Measurements from ENCODE around the gene ST6GAL1. TPM values are rescaled to one million over a fixed set of nuclear protein-coding genes. Genes with fewer than 3 reads are reported as not detected.

Gene ST6GAL1
- total RNA-seq, 1 donor from 2014 or later: 40.3 TPM

DNA sequence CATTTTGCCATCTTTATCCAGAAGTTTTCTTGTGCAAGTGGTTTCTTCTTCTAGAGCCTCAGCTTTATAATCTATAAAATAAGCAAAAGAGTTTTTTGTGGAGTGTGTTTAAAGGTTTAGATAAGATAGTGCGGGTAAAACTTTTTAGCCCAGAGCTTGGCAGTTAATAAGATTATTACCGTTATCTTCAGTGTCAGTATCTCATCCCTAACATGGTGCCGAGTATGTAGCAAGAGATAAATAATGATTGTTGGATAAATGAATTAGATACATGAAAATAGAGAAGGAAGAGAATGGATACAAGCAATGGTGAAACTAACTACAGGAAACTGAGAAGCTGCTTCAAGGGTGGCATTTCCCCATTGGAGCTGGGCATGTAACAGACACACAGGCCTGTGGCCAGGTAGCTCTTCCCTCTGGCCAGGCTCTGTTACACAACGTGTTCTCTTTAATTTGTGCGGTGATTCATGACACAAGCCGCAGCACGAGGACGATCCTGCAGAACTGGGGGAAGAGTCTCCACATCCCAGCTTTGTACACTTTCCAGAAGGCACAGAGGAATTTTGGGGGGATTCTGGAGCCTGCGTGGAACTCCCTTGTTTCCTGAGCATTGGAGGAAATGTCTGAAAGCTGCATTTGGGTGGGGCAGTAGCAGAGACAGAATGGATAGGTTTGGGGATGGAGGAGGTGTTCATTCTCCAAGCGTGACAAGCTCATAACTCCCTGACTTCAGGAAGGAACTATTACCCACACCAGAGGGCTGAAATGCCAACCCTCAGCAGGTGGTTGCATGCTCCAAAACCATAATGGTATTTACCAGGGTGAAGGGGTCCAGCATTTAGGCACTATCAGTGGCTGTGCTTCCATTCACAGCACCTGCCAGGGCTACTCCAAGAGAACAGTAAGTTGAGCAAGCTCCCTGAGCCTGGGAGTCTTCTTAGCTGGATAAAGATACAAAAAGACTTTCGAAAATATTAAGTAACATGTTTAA is 14.2 kb upstream of the ST6GAL1 start:
- peak; percentile 42 for DNase-seq (ENCODE audit: low read depth)

DNA sequence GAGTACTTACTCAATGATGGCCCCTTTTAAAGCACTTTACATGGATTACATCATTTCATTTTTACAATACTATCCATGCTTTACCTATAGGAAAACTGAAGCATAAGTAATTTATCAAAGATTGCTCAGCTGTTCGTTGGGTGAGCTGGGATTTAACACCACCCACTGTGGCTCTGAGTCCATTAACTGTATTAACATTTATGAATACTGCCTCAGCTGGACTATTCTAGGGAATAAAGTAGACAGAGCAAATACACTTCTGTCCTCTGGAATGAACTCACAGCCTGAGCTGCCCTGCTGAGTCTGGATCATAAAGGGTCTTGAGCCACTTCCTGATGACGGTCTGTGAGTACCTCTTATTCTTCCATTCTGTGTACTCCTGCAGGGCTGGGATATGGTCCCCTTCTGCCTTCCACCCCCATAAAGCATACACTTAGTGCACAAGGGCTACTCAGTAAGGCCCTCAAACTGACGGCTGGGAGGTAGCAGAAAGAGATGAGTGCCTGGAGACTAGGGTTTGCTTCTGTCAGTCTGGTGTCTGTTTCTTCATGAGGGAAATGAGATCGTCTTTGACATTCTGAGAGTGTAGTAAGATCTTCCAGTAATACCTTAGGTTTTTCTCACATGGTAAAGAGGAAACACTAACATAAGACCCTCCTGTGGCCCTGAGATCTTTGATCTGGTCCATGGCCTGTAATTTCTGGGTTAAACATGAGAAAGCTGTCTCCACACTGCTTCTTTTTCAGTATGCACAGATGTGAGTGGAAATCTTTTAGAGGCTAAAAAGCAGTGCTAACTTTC is 12.6 kb upstream of the ST6GAL1 start:
- DNase-seq (ENCODE audit: low read depth): no peak

DNA sequence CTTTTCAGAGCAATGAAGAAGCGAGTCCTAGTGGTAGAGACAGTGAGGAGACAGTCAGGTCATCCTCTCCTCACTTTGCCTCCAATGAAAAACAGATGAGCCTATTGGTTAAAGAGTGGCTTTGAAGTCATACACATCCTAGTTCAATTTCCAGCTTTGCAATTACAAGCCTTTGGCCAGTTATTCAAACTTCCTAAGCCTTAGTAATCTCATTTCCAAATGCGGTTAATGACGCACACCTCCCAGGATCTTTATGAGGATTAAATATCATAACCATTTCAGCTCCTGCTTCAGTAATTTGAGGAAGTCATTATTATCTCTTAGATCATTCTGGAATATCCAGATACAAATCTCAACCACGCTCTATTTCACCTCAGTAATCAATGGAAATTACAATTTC is 10.0 kb upstream of the ST6GAL1 start:
- no peak for DNase-seq (ENCODE audit: low read depth)

DNA sequence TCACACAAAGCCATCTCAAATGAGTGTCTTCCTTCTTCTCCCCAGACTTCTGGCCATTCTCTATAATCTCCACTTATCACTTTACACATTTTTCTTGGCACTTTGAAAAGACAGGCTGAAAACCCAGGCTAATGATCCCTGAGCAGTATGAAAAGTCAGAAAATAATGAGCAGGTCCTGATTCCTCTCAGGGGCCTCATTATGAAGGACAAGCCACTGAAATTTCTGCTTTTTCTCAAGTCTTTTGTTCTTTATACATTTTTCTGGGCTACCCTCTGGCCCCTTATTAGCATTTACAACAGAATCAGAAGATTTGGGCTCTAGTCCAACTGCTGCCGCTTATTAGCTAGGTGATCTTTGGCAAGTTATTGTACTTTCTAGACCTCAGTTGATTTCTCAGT is 9.5 kb upstream of the ST6GAL1 start:
- no peak for DNase-seq (ENCODE audit: low read depth)

DNA sequence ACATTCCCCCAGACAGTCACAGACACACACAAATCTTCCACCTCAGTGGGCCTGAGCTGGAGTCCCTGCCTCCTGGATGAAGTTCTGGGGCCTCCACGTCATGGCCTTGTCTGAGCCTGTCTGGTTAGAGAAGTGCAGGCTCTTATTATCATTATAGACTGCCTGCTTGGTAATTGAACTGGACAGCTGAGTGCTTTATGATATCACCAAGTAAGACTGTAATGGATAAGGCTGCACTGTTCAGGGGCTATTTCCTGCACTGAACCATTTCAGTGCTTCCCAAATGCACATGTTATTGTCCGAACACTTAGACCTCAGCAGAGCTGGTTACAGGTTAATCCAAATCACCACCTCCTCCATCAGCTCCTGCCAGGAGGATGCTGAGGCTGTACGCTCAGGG is 8.7 kb upstream of the ST6GAL1 start:
- DNase-seq (ENCODE audit: low read depth): peak; percentile 47

DNA sequence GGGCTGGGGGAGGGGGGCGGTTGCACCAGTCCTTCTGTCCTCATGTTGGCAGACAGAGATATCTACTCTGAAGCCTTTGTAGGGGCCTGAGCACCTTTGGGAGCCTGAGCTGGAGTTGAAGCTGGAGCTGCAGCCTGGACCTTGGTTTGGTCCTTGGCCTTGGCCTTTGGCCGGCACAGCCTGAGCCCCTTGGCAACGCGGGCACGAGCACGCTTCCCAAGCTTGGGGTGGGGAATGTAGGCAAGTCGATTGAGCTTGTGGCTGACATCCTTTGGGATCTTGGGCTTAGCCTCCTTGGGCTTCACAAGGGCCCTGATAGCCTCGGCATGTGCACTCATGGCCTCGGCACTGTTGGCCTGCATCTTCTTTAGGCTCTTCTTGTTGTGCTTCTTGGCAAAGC is 8.1 kb upstream of the ST6GAL1 start:
- DNase-seq (ENCODE audit: low read depth): no peak

DNA sequence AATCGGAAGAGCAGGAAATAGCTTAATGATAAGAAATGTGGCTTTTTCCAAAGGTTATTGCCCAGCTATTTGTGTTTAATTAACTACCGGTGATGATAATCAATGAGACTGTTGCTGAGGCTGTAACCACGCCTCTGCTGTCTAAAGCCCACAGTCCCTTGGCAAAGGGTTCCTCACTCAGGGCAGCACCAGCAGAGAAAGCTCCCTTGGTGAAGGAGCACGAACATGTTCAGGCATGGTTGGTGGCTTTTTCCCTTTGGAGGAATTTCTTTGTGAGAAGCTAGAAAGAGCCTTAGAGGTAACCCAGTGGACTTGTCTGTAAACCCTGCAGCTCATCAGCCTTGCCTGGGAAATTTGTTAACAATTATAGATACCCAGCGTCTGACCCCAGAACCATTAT is 7.5 kb upstream of the ST6GAL1 start:
- DNase-seq (ENCODE audit: low read depth): no peak

DNA sequence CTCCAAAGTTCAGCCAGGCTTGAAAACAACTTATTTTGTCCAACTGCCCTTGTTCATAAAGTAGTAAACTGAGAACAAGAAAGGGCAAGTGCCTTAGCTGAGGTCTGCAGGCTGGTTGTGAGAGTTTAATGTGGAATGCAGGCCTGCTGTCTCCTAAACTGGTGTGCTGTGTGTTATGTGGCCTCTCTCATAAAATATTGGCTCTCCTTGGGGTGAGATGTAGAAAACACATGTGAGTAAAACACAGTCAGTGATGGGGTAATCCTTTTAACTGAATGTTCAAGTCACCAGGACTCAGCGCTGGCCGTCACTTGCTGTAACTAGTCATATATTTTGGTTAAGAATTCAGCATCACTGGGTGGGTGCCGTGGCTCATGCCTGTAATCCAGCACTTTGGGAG is 7.1 kb upstream of the ST6GAL1 start:
- no peak for DNase-seq (ENCODE audit: low read depth)

DNA sequence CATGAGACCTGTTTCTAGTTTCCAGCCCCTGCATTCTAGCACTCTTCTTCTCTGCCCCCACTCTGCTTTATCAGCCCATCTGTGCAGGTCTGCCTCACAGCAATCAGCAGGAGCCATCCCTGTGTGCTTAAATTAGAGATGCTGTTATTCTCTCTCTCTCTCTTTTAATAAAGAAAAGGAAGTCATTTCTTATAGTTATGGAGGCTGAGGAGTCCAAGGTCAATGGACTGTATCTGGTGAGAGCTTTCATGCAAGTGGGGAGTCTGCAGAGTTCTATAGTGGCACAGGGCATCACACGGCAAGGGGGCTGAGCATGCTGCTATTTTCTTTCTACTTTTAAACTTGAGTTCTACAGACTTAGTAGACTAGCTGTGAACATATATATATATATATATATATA is 4.5 kb upstream of the ST6GAL1 start:
- no peak for DNase-seq (ENCODE audit: low read depth)

DNA sequence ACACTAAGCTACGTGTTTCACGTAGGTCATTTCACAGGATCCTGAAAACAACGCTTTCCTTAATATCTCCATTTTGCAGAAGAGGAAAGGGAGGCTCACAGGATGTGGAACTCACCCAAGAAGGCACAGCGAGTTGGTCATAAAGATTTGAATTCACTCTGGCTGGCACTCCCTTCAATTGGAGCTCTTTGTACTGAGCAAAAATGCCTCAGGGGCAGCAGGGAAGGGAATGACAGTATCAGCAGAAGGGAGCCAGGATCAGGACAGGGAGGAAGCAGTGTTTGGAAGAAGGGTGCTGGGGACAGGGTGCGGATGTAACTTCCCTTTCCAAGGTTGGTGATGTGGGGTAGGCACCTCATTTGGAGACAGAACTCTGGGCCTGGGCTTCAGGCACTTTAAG is 1.1 kb upstream of the ST6GAL1 start:
- no peak for DNase-seq (ENCODE audit: low read depth)

DNA sequence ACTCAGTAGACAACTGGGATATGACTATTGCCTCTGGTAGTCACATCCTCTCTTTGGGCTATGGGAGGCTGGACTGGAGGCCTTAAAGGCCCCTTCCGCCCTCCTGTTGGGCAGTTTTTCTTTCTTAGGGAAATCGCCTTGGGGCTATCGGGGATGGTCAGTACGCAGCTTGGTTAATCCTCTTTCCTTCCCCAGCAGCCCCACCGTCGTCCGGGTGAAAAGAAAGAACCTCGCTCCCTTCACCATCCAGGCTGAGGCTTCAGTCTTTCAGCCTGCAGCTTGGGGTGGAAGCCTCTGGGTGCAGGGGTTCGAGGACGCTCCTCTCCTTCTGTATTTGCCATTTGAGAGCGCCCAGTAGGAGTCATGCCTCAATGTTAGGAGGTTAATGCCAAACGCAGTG is 641 bp upstream of the ST6GAL1 start:
- no peak for DNase-seq (ENCODE audit: low read depth)

DNA sequence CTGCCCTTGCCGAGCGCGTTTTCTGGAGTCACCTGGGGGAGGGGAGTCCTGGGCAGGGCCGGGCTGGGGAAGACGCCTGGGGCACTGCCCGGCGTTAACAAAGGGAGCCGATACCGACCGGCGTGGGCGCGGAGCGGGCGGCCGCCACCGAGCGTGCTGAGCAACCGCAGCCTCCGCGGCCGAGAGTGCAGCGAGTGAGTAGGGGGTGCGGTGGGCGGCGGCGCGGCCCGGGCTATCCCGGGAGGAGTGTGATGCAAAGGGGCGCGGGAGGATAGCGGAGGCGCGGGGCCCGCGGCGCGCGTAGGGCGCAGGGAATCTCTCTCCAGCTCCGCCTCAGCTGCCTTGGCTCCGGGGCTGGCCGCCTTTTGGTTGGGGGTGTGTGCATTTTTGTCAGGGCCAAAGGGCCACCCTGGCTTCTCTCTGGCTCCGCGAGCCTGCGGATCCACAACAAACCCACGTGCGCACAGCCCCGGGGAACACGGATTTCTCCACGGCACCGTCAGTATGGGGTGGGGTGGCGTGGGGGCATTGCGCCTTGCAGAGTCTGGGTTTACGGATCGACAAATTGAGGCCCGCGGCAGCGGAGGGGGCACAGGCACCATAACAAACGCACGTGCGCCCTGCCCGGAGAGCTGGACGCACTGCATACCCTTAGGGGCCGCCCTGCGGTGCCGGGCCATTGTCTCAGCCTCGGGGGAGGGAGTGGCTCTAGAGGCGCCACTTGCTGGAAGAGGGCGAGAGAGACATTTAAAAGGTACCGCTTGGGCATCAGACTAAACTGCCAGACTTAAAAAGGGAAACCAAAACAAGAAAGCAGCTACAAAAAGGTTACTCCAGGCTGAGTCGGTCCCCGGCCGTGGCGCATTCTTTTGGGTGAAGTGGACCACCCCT is 560 bp downstream of the ST6GAL1 start:
- peak; percentile 67 for DNase-seq (ENCODE audit: low read depth)

DNA sequence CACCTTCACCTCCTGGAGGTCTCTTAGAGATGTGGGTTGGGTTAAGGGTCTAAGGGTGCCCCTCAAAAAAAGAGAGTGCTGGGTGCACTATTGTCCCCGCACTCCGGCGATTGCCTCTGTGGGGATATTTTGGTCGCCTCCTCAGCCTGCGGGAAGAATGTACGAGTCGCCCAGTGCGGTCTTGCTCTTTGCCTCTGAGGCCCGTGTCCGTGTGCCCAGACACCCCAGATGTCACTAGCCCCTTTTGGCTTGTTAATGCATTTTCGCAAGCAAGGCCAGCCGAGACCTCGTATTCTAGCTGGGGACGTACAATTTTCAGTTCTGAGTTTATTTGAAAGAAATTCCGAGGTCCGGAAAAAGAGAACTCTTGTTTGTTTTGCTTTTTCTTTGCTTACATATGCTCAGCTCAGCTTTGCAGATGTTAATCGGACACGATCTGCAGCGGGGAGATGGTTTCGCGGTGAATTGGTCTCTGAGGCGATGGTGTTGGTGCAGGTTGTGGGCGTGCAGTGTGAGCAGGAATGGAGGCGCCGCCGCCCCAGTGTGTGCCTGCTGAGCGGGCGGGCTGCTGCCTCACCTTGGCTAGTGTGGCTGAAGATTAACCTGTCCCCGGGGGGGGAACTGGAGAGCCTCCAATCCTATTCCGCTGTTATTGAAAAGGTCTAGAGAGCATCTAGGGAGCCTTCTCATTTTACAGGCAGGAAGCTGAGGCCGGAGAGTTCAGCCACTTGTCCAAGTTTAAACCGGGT is 1.4 kb downstream of the ST6GAL1 start:
- peak; percentile 76 for DNase-seq (ENCODE audit: low read depth)

DNA sequence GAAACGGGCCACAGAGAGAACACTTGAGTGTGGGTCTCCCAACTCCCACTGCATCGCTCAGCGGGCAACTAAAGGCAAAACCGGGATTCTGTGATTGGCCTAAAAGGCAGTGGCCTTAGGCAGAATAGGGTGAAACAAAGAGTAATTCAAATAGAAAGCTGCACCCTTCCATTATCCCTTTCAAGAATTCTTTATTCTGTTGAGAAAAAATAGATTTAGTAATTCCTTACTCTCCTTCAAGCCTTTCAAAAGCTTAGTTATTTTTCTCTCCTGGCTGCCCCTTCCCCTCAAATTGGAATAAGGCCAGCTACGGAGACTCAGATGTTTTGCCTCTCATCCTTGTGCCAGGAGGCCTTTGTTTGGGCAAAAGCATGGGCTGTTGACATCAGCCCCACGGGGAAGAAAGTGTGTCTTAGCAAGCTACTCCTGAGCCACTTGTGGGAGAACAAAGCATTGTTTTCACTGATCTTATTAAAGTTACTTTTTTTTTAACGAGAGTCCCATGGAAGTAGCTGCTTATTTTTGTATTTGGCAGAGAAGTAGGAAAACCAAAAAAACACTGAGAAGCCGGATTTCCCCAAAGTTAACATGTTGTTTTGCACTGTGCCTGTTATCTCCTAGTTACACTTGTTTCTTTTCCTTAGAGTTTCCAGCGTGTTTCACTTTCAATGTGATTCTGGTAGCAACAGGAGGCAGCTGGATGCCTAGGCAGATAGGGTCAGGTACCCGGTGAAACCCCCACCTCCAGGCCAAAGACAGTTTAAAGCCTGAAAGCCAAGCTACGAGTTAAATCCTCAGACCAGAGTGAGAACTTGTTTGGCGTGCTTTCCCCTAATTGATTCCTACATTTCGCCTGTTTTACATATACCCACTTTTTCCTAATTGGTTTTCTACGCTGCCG is 2.2 kb downstream of the ST6GAL1 start:
- DNase-seq (ENCODE audit: low read depth): peak; percentile 28

DNA sequence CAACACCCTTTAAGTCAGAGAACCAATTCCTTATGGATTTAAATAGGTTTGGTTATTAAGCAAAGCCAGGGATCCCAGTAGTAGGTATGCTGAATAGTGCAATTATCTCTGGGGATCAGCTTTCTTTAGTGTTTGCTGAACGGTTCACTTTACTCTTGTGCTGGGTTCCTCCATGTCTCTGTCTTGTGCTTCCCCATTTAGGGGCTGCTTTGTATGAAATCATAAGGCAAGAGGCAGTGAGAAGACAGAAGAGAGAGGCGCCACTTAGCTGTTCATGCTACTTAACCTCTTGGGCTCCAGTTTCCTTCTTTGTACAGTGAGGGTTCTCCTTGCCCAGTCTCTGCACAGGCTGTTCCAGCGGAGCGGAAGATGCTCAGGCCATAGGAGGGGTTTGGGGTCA is 3.5 kb downstream of the ST6GAL1 start:
- no peak for DNase-seq (ENCODE audit: low read depth)

DNA sequence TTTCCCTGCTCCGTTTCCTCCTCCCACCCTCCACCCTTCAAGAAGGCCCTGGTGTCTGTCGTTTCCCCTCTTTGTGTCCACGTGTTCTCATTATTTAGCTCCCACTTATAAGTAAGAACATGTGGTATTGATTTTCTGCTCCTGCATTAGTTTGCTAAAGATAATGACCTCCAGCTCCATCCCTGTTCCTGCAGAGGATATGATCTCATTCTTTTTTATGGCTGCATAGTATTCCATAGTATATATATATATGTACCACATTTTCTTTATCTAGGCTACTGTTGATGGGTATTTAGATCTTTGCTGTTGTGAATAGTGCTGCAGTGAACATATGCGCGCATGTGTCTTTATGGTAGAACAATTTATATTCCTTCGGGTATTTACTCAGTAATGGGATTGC is 4.8 kb downstream of the ST6GAL1 start:
- DNase-seq (ENCODE audit: low read depth): no peak

DNA sequence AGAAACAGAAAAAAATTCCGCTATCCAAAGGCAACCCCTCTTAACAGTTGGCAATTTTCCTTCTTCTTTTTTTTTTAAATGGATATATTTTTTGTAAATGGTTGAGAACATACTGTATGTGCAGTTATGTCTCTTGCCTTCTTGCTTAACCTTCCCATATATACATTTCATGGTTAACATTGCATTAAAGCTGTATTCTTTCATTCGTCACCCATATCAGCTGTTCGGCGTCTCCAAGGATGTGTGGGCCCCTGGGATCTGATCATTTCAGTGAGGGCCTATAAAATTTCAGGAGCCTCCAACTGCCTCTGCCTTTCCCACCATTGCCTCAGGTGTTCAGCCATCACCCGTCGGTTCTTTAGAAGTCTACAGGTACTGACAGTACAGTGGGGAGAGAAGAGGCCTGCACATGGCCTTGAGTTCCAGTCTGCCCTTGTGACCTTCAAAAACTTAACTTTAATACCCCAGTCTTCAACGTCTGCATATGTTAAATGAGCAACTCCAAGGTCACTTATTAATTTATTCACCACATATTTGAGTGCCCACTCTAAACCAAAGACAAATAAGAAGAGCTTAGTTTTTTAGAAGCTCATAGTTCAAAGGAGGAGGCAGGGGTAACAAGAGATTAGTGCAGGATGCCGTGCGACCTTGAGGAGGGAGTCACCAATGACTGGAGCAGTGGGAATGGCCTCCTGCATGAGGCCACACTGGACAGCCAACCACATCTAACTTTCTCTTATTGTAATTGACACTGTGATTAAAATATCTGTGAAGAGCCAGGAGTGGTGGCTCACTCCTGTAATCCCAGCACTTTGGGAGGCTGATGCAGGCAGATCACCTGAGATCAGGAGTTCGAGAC is 6.9 kb downstream of the ST6GAL1 start:
- DNase-seq (ENCODE audit: low read depth): no peak

DNA sequence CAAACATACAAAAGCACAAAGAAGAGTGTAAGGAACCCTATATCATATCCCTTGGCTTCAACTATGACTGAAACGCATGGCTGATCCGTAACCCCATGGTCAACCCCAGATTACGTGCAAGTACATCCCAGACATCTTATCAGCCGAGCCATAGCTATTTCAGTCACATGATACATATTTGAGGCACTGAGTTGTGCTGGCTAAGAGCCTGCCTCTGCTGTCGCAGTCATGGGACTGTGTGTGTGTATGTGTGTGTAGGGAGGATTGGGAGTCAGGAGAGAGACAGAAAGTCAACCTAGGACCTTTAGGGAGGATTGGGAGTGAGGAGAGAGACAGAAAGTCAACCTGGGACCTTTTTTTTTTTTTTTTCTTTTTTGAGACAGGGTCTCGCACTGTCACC is 8.4 kb downstream of the ST6GAL1 start:
- DNase-seq (ENCODE audit: low read depth): no peak

DNA sequence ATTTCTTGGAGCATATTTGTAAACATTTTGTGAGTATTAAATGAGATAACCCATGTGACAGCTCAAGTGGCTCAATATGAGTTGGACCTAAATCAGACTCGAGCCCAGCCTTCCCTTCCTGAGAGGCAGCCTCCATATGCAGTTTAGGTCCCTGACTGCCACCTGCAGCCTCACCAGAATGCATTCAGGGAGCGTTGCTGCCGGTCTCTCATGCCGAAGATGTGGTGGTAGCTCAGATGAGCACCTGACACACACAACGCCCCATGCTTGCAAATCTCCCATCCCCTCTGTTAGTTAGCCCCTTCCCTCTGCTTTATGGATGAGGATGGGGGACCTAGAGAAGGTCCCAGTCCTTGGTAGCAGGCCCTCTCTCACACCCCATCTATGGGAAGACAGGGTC is 9.2 kb downstream of the ST6GAL1 start:
- DNase-seq (ENCODE audit: low read depth): no peak
